HuH-7 (cell line): ENCODE data around the gene GSTK1.
"Not testable (repeated sequence)": the region's sequence is repeated elsewhere in the genome, so short reads cannot be mapped to it uniquely, and the experiment has no call there.

Experiments
- DNase-seq: peaks from one replicate; pipeline ENCODE4 v3.0.0; 2011; ENCODE audit warnings: low spot score

The GSTK1 gene

DNA sequence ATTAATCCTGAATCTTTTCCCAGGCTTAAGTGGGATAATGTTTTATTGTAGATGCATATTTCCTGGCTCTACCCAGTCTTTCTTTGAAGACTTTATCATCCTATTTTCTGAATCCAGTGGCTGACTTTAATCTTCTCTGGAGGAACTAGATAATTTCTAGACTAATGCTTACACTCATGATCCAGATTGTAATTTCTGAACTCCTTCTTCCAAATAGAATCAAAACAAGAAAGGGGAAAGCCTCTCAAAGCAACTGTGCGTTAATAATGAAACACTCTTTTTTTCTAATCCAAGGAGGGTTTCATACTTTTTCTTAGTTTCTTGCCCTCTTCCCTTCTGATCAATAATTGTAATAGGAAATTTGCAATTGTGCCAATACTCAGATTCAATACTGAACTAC is 8.0 kb downstream of the GSTK1 start:
- DNase-seq: no peak

DNA sequence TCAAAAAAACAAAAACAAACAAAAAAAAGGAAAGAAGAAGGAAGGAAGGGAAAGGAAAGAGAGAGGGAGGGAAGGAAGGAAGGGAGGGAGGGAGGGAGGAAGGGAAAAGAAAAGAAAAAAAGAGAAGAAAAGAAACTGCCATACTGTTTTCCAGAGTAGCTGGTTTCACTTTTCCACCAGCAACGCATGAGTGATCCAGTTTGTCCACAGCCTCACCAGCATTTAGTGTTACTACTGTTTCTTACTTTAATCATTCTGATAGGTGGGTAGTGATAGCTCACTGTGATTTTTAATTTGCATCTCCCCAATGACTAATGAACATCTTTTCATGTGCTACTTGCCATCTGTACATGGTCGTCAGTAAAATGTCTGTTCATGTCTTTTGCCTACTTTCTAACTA is 9.6 kb downstream of the GSTK1 start:
- DNase-seq: no peak

DNA sequence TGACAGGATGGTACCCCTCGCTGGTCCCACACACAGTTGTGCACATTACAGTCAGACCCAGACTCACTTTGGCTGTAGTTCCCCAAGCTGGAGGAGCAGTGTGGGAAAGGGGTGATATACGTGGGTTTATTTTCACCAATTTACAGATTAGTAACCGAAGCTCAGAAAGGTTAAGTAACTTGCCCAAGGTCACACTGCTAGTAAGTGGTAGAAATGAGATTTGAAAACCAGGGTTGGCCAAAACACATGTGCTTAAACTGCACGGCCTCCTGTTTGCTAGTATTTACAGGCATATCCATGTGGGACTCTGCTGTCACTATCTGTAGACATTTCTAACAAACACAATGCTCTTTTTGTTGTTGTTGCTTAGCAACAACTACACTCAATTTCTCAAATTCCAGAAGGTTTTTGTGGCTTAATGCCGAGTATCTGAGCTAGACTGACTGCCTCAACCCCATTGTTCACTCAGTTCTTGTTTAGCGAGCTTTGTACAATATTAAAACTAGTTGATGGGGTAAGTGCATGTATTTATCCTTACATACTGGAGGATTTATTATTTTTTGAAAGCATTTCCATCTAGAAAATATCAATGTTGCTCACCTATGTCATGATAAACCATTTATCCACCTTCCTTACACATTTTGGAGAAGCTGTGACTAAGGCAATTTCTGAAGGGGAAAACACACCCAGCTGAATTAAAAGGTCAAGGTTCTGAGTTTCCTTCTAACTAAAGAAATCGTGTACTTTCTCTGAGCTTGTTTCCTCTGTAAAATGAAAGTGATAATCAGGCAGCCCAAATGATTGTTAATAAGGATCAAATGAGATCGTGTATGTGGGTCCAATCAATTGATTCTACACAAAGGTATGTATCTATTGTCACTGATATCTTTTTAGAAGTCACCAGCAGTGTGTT is 16.2 kb downstream of the GSTK1 start:
- DNase-seq: no peak

DNA sequence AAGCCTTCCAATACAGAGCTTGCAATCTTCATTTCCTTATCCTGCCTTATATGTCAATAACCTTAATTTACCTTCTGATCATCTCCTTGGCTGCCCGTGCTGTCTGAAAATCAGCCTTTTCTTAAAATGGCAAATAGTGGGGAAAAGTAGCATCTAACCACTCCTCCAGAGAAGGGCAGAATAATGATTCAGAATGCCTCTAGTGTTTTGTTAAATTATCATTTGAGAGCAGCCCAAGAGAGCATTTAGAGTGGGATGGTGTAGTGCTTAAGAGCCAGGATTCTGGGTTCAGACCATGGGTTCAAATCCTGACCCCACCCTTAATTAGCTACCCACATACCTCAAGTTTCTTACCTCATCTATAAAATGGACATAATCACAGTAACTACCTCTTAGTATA is 16.9 kb downstream of the GSTK1 start:
- DNase-seq: no peak

DNA sequence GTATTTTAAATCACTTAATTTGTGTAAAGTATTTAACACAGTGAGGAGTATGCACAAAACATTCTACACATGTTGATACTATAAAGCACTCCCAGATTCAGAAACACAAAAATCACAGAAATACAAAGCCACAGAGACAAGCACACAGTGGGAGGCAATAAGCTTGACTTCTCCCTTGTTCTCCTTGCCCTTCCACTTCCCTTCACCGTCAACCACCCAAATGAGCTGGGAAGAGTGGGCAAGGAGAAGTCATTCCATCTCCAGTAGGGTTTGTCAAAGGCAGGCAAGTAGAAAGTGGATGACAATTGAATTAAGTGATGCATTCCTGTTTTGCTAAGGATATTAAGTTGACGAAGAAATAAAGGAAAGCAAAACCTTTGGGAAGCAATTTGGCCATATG is 17.3 kb downstream of the GSTK1 start:
- DNase-seq: no peak

GRCh38 chr7:143281529-143281928 is 18.3 kb downstream of the GSTK1 start:
- DNase-seq: no peak

DNA sequence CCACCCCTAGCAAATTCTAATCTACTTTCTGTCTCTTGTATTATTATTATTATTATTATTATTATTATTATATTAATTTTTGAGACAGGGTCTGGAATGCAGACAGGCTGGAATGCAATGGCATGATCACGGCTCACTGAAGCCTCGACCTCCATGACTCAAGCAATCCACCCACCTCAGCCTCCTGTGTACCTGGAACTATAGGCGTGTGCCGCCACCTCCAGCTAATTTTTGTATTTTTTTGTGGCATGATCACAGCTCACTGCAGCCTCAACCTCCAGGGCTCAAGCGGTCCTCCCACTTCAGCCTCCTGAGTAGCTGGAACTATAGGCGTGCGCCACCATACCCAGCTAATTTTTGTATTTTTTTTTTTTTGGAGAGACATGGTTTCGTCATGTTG is 18.9 kb downstream of the GSTK1 start:
- DNase-seq: no peak

- no peak for DNase-seq
These were observed 20.1 kb downstream of the GSTK1 start for GRCh38 chr7:143283381-143283780.

- DNase-seq: no peak
These were observed 21.6 kb downstream of the GSTK1 start, which contains the start of gene TMEM139 for GRCh38 chr7:143284591-143285469. Gene TMEM139, plus strand, starts transcription at chr7:143284958. Its CDS starts 1,000 bp downstream, at chr7:143285958.

DNA sequence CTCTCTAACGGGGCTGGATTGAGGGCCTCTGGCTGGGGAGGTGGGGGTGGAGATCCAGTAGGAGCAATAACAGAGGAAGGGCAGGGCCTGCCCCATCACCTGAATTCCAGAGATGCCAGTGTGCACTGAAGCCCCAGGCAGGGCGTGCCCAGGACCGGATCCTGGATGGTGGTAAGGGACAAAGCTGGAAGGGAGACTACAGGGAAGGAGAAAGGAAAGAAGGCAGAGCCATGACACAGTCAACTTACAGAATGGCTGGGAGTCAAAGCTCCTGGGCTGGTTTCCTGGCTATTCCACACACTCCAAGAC is 22.2 kb downstream of the GSTK1 start:
- no peak for DNase-seq

DNA sequence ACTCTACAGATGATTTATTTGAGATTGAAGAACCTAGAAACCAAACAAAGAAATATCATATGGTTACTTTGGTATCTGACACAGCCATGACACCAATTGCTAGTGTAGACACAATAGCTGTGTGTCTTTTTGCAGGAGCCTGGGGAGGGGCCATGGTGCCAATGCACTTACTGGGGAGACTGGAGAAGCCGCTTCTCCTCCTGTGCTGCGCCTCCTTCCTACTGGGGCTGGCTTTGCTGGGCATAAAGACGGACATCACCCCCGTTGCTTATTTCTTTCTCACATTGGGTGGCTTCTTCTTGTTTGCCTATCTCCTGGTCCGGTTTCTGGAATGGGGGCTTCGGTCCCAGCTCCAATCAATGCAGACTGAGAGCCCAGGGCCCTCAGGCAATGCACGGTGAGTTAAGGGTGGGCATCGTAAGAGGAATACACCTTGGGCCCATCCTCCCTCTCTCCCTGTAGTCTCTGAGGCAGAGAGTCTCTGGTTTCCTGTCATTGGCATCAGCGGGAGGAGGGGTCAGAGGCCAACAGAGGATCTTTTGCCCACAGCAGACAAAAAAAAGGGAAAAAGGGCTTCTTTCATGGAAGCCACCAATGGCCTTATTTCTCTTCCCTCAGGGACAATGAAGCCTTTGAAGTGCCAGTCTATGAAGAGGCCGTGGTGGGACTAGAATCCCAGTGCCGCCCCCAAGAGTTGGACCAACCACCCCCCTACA is 22.7 kb downstream of the GSTK1 start:
- DNase-seq: no peak

GRCh38 chr7:143286522-143286890 is 23.3 kb downstream of the GSTK1 start:
- no peak for DNase-seq

- no peak for DNase-seq
These were observed 24.2 kb downstream of the GSTK1 start for GRCh38 chr7:143287339-143287934.

- peak; percentile 99 for DNase-seq
These were observed 24.9 kb downstream of the GSTK1 start, which contains the start of gene CASP2 for GRCh38 chr7:143287935-143288826. Gene CASP2, plus strand, starts transcription at chr7:143288351. Its CDS starts 105 bp downstream, at chr7:143288456.

- no peak for DNase-seq
These were observed 25.6 kb downstream of the GSTK1 start for GRCh38 chr7:143288836-143289235.

- no peak for DNase-seq
These were observed 26.2 kb downstream of the GSTK1 start for GRCh38 chr7:143289421-143289820.

DNA sequence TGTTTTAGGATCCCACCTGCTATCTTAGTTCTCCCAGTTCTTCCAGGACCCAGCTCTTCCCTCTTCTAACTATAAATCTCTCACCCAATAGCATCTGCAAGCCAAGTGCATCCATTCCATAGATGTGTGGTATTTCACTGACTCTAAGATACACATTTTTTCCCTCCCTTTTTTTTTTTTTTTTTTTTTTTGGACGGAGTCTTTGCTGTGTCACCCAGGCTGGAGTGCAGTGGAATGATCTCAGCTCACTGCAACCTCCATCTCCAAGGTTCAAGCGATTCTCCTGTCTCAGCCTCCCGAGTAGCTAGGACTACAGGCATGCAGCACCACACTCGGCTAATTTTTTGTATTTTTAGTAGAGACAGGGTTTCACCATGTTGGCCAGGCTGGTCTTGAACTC is 26.6 kb downstream of the GSTK1 start:
- DNase-seq: not testable (repeated sequence)

GRCh38 chr7:143290293-143290692 is 27.1 kb downstream of the GSTK1 start:
- no peak for DNase-seq

GRCh38 chr7:143292876-143293275 is 29.6 kb downstream of the GSTK1 start:
- DNase-seq: no peak

DNA sequence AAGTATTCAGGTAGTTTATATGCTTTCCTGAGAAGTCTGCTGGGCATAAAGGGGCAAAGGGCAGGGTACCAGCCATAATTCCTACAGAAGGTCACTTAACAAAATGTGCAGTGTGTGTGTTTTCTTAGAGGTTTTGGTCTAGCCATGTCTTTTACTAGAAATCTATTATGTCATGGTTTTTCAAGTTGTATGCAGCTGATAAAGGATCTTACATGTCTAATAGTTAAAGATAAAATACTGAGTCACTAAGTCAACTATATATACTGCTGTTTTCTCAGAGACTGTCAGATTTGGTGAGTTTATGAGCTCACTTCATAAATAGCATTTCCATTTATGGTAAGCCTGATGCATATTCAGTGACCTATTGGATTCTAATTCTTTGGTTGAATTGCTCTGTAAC is 32.6 kb downstream of the GSTK1 start:
- no peak for DNase-seq

DNA sequence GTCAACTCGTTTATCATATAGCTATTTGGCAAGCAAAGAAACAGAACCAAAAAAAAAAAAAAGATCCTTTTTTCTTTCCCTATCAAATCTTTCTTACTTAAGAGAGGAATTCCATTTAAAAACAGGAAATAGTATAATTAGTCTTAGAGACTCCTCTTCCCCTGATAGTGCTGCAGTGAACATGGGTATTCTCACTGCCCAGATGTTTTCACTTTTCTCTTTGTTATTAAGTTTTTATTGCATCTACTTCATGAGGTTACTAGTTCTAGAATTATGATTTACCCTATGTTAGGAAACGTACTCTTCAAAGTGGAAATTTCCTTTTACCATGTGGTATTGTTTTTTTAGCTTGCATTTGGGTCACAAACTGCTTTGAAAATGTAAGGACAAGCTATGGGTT is 33.4 kb downstream of the GSTK1 start:
- DNase-seq: no peak
